NCI-H524 treated with DMSO at 0.1 percent for 48 hours (cell line): Measurements from ENCODE around the gene FBP1.

ENCODE experiments used
- DNase-seq: peaks from one replicate; lab custom pipeline; 2025; lab: John Stamatoyannopoulos, UW

The FBP1 gene

DNA sequence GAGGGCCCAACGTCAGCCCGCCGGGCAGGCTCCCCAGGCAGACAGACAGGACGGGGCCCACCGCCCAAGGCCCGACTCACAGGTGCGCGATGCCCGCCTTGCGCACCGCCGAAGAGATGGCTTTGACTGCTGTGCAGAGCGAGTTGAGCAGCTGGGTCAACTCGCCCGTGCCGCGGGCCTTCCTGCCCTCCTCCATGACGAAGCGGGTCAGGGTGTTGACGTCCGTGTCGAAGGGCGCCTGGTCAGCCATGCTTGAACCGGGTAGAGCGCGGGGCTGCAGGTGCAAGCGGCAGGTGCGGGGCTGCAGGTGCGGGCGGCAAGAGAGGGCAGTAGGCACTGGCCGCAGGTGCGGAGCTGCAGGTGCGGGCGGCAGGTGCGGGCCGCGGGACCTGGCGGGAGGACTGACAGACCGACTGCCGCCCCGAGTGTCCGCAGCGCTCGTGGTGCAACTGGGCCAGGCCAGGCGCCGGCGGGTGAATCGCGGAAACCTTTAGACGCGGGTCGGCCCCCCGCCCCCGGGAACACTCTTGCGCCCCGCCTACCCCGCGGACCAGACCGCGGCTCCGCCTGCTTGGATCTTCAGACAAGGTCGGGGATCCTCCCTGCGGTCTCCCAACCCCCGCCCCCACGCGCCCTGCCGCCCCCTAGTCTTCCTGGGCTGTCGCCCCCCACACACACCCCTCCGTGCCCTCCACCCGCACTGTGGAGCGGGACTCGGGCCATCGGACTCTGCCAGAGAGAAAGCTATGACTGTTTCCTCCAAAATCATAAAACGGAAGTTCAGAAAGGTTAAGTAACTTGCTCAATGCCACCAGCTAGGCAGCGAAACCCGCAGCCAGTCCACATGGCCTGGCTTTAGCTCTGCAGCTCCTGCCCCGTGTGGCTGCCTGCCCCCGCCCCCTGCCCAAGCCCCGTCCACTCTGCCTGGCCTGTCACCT is at the start of gene FBP1:
Gene FBP1 (minus strand): TSS at position 458 of the 938 bp plus-strand sequence. CDS start 208 bp downstream, at position 250.
- DNase-seq: no peak

DNA sequence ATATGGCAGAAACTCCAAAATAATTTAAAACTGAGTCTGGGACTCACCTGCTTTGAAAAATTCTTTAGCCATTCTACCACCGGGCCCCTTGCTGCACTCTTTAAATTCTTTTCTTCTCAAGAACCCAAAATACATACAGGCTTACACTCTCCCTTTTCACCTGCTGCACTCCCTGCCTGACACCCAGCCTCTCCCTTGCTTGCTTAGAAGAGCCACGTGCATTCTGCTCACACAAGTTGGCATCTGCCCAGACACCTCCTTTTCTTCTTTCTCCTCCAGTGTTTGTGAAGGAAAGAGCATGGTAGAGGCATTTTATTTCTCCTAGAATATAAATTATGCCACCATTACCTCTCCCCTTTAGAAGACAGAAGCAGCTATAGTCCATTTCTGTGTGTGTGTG is 48.1 kb upstream of the FBP1 start:
- no peak for DNase-seq

DNA sequence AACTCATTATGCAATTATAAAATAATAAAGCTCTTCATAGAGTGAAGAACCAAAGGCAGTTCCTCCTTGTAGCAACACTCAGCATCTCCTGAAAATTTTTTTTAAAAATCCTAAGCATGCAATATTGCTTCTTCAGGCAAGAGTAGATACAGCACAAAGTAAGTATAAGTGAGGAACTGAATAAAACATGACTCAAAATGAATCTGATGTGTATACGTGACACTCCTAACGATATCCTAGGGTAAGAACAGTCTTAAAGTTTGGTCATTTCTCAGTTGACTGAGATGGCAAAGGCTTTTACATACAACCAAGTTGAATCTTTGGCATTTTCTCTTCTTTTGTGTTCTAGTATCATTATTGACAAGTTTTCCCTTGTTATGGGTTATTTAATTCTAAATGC is 46.0 kb upstream of the FBP1 start:
- DNase-seq: no peak

DNA sequence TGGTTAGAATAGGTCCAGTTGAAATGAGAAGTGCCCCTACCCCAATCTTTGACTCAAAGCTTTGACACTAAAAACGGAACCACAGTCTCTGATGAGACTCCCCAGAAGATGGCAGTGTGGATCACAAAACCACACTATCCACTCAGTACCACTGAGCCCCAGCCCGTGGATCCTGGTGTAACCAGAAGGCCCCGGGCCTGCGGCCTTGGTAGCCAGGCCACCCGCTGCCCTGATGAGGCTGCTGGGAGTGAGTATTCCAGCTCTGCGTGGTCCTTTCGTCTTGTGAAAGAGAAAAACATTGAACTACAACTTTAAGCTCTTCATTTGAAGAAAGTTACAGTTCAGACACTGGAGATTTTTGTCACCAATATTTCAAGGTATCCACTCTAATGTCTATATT is 42.2 kb upstream of the FBP1 start:
- DNase-seq: no peak

DNA sequence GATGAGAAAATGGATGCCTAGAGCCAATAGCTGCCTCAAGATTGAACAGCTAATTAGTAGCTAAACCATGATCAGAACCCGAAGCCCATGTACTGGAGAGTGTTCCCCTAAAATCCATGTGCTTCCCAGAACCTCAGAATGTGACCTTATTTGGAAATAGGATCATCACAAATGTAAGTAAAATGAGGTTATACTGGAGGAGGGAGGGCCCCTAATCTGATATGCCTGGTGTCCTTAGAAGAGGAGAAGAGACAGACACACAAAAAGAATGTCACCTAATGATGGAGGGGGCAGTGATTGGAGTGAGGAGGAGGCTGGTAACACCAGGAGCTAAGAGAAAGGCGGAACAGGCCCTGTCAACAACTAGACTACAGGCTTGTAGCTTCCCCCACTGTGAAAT is 41.3 kb upstream of the FBP1 start:
- no peak for DNase-seq

DNA sequence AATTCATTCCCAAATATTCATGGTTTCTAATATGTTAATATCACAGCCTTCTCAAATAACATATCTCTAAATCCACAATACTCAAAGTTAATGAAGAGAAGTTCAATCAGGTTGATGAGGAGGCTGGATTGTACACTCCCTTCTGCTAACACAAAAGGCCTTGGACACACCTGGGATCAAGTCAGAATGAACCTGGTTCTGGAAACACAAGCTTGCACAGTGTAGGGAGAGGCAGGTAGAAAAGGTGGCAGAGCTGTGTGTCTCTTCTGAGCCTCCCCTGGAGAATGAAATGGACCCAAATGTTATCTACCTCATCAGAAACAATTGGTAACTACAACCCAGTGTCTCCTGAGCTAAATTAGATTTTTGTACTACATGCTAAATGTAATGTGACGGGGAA is 40.7 kb upstream of the FBP1 start:
- no peak for DNase-seq

DNA sequence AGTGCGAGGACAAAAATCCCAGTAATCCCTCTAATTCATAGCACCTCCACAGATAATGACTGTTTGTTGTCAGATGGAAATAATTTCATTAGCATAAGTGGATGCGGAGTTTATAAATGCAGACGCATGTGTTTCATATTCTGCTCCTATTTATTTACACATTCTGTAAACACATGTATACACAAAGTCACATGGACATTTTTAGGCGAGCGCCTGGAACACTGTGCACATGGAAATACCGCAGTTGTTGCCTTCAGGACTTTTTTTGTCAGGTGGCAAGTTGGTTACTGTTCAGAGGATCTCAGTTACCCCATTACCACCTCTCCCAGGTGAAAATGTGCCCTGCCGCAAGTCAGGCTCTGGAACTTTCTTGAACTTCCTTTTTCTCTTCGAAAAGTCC is 40.3 kb upstream of the FBP1 start:
- no peak for DNase-seq

DNA sequence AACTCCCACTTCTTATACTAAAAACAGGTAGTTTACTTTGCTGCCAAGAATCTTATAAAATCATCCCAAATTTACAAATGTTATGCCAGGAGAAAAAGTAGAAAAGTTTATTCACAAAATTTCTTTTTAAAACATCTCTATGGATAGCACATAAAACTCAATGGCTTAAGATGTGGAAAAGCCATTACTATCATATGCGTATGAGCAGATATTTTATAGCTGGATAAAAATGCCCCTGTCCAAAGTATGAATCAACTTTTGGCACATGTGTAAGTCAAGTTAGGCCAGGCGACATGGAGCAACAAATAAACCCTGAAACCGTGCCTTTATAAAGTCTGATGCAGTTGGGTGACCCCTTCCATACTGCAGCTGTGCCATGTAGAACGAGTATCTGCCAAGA is 38.6 kb upstream of the FBP1 start:
- no peak for DNase-seq

DNA sequence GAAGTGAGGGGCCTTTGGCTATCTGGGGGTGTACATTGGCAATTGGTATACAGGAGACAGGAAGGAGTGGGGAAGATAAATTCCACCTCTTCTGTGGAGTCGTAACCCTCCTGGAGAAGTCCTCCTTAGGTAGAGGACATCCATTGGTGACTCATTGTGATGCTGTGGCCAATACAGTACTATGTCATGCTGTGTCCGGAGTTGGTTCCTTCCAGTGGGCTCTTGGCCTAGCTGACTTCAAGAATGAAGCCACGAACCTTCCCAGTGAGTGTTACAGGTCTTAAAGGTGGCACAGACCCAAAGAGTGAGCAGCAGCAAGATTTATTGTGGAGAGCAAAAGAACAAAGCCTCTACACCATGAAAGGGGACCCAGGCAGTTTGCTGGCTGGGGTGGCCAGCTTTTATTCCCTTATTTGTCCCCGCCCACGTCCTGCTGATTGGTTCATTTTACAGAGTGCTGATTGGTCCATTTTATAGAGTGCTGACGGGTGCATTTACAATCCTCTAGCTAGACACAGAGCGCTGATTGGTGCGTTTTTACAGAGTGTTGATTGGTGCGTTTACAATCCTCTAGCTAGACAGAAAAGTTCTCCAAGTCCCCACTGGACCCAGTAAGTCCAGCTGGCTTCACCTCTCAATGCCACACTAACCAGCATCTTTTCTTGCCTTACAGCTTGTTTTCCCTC is 37.3 kb upstream of the FBP1 start:
- no peak for DNase-seq

DNA sequence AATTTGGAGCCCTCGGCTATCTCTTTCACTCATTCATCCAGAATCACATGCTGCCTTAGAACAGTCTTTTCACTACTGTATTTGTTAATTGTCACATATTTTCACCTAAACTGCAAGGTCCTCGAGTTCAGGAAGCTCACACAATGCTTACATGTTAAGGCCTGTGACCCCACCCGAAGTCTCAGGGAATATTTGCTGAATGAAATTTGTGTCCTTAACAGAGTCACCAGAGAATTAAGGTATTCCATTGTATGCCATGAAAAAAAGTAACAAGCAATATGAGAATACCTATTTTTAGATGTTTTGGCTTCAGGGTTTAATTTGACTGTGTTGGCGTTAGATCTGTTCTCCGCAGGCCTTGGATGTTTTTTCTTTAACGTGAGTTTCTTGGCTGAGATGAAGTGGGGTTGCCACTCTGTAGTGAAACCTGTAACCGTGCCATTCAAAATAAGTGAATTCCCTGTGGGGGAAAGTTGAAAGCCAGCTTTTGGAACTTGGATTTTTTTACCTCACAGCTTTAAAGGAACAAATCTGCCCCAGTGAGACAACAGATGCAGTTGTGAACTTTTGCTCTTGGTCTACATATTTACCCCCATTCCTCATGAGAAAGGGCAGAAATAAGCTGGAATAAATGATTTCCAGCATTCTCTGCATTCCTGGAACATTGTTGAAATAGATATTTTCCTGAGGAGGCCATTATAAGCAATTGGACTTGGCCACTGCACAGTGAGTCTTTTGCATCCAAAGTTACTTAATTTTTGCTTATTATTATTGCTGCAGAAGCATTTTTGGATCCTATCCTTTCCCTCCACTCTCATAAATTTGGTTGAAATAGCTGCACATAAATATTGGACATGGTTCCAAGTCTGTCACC is 35.9 kb upstream of the FBP1 start:
- no peak for DNase-seq

DNA sequence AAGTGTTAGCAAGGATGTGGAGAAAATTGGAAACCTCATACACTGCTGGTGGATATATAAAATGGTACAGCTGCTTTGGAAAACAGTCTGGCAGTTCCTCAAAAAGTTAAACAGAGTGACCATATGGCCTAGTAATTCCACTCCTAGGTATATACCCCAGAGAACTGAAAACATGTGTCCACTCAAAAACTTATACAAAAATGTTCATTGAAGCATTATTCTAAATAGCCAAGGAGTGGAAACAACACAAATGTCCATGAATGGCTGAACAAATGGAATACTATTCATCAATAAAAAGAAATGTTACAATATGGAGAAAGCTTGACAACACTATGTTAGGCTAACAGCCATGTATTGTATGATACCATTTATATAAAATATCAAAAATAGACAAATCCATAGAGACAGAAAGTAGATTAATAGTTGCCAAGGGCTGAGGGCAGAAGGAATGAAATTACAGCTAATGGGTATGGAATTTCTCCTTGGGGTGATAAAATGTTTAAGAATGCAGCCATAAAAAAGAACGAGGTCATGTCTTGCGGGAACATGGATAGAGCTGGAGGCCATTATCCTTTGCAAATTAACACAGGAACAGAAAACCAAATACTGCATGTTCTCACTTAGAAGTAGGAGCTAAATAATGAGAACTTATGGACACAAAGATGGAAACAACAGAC is 33.6 kb upstream of the FBP1 start:
- peak; percentile 25 for DNase-seq

DNA sequence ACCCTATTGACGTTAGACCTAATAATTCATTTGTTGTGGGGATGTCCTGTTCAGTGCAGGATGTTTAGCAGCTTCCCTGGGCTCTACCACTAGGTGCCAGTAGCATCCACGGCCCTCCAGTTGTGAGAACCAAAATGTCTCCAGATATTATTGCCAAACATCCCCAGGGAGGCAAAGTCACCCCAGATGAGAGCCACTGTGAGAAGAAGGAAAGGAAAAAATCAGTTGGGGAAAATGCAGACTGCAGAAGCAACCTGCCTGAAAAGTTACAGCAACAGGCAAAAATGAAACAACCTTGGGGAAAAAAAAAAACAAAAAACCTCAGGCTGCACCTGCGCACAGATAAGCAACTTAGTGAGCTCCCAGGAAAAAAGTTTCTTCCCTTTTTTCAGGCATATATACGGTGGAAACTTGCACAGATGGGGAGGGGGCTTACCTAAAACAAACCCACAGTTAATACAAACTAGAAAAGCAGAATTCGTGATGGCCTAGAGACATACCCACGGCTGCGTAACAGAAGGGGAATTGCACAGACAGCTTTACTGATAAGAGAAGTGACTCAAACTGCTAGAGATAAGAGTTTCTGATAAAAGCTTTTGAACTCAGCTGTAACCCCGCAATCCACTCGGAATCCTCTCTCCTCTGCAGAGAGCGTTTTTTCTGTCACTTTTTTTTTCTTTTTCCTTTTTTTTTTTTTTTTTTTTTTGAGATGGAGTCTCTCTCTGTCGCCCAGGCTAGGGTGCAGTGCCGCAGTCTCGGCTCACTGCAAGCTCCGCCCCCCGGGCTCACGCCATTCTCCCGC is 29.8 kb upstream of the FBP1 start:
- DNase-seq: peak; percentile 20

DNA sequence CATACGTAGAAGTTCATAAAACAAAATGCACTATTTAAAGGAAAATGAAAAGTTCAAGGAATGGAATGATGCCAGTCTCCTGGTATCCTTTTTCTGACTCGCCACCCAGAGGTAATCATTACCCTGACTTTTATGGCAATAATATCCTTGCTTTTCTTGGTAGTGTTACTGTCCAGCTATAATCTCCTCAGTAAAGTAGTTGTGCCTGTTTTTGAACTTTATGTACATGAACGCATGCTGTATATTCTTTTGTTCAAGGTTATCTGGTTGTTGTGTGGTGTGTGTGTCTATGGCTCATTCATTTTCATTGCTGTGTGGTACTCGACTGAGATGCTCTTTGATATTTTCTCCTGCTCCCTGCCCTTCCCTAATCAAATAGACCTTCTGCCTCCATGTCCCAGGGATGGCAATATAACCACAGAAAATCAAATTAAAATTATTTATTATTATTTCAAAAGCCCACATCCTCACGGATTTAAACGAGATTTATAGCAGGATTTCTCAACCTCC is 29.2 kb upstream of the FBP1 start:
- no peak for DNase-seq

DNA sequence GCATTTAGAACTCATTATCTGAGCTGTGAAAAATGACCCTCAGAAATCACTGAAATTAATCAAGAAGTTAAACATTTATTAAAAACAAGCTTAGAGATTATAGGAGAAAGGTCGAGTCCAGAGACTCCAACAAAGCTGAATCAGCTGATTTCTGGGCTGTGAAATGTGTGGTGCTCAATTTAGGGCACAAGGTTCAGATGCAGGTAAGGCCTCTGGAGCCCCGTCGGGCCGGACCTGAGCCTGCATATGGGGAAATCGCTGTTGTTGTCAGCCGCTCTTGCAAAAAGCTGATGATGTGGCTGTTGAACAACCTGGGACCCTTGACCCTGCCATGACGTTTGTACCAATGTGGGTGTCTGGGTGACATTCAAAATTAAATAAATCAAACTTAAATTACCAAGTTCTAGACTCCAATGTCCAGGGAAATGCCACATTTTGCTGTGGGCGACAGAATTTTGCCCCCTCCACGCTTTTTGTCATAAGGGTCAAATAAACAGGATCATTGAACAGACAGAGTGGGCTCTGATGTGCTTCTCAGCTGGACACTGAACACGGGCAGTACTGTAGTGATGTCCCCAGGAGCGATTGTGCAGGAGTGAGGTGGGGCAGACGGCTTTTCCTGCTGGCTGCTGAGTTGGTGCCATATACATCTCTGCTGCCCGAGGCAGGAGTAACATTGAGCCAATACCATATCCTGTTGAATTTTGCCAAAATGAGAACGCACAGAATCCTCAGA is 27.2 kb upstream of the FBP1 start:
- DNase-seq: no peak

DNA sequence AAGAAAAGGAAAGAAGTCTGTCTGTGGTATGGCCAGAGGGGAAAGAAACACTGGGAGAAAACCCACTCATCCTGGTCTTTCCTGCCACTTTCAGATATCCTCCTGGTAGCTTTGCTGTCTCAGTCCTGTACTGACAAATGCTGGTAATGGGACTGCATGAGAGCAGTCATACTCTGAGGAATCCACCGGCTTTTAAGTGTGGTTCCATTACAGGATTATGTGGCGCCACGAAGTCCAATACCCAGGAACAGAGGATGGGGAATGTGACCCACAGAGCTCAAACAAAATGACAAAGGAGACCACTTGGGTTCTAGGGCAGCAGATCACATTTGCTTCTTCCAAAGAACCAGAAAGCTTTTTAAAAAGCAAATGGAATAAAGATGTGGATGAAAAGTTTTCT is 26.3 kb upstream of the FBP1 start:
- no peak for DNase-seq

DNA sequence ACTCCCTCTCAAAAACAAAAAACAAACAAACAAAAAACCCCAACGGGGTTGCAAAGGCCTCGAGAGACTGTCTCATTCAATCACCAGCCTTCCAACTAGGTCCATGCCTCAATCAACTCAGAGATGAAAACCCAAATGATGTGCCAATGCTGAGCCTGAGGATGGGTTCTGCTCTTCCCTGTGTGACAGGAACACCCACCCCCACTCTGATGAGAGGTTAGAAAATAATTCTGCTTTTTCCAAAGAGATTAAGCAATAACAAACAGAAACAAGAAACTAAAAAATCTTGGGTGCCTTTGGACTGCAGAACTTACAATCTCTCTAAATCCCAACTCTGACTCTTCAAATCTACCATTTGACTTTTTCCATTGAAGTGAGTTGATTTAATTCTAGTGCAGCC is 25.5 kb upstream of the FBP1 start:
- no peak for DNase-seq

DNA sequence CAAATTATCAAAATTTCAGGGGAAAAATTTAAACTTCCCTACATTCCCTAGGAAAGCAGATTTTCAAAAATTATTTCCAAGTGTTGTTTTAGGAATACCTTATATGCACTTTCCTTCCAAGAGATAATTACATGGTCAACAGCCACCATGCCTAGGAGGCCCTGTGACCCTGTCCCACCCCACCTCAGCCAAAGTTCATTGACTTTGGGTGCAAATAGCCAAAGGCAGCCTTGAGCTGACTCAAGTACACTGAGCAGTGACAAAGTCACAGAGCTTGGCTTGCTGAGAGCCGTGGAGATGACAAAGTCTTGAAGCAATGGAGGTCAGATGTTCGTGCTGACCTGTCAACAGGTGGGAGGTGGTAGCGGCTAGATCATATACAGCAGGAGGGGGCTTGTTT is 24.3 kb upstream of the FBP1 start:
- no peak for DNase-seq

DNA sequence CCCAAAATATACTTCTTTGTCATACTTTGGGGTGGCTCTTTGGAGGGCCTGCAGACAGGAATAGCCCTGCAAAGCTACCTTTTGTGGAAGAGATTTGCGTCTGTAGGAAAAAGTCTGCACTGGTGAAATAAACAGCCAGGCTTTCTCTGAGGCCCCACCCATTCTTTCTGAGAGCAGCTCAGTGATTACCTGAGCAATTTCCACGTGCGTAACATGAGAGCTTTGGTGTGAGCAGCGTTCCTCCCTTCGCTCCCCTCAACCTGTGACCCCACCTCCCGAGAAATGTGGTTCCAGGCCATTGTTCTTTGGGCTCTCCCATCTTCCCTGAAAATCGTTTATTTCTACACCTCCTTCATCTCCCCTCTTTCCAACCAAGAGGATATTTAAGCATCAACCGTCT is 23.8 kb upstream of the FBP1 start:
- DNase-seq: no peak

DNA sequence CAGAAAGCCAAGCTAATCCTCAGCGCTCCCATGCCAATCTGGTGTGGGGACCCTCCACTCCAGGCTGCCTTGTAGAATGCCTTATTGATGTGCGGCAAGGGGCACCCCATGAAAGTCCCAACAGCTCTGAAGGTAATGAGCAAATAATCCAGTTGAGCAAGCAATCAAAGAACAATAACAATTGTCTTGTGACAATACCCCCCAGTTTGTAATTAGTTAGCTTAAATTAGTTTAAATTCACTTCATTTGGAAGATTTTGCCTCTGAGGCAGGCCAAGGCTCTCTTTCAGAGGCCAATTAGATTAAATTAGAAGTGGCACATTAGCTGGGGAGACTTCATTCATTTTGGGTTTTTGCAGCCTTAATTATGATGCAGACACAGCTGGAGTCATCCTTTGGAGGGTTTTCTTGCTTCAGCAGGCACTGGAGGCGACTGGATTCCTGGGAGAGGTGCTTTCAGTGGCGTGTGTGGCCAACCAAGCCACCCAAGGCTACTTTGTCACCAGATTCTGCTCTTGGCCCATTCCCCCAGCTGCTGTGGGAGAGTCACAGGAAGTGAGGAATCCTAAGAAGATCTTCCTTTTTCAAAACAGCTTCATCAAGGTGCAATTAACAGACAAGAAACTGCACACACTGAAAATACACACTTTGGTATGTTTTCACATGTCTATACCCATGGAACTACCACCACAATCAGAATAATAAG is 17.9 kb upstream of the FBP1 start:
- DNase-seq: no peak

DNA sequence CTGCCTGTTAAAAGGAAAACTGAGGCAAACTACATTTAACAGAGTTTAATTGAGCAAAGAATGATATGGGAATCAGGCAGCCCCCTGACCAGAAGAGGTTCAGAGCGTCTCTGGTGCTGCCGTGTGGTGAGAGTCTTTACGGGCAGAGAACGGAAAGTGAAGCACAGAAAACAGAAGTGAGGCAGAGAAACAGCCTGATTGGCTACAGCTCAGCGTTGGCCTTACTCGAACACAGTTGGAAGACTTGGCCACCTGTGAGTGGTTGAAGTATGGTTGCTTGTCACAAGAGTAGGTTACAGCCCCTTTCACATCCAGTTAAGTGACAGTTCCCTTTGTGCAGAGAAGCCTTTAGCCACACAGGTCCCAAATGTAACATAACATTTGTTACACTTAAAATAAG is 16.9 kb upstream of the FBP1 start:
- DNase-seq: no peak
